Activated CD4-positive, alpha-beta T cell treated with anti-CD3 and anti-CD28 coated beads, Interleukin-2, amount 50 U/mL, for 16 hours (primary cell): ENCODE results near the gene NBPF20.
A peak's percentile ranks its signal among the peaks of the same experiment; 100 is the strongest.
"Not testable (repeated sequence)": the region's sequence is repeated elsewhere in the genome, so short reads cannot be mapped to it uniquely, and the experiment has no call there.

ENCODE experiments used
- DNase-seq: peaks from one replicate; pipeline ENCODE4 v3.0.0-alpha.2; 2020

NBPF20 gene

DNA sequence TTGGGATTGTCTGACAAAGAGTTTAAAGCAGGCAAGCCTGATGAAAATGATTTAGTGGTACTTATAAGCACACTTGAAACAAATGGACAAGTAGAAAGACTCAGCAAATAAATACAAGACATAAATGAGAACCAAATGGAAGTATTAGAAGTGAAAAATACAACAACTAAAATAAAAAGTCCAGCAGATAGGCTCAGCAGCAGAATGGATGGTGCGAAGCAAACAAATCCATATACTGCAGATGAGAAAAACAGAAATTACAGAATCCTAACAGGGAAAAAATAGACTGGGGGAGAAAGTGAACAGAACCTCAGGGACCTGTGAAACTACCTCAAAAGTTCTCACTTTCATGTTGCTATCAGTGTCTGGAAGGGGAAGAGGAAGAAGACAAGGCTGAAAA, 3.9 kb upstream of the NBPF20 start:
- DNase-seq, result not testable (repeated sequence)

DNA sequence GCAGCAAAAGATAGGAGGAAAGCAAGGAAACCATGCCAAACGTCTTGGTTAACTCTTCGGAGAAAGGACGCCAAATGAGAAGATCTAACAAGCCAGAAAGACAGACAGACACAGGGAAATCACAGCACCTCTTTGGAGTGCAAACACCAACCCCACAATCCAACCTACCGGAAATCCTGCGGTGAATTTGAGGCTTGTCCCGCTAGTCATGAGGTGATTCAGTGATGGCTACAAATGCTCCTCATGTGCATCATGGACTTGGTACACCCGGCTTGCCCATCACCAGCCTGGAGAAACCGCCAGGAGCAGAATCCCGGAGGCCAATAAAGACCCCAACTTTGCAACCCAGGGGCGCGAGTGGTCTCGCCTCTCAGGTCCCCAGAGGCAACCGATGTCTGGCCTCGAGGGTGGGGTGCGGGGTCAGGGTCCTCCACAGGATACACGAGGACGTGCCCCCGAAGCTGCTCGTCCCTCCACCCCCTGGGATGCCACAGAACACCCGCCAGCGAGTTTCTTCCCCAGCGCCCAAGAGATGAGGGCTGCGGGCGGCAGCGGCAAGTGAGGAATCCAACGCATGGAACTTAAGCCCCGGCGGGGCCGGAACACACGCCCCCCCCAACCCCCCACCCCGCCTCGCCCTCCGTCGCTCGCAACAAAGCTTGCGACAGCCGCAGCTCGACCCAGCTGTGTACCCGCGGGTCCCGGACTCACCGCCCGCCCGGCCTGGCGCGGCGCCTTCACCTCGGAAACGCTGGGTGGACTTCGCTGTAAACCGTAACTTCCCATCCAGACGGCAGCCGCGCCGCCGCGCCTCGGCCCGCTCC, 579 bp downstream of the NBPF20 start:
- DNase-seq, result peak; percentile 73

DNA sequence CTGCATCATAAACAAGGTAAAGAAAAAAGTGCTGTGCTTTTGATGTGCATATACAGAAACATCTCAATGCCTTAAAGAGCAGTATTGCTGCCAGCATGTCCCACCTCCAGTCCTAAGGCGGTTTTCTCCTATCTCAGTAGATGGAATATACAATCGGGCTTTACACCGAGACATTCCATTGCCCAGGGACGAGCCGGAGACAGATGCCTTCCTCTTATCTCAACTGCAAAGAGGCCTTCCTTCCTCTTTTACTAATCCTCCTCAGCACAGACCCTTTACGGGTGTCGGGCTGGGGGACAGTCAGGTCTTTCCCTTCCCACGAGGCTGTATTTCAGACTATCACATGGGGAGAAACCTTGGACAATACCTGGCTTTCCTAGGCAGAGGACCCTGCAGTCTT, 10.3 kb downstream of the NBPF20 start:
- not testable (repeated sequence) for DNase-seq

DNA sequence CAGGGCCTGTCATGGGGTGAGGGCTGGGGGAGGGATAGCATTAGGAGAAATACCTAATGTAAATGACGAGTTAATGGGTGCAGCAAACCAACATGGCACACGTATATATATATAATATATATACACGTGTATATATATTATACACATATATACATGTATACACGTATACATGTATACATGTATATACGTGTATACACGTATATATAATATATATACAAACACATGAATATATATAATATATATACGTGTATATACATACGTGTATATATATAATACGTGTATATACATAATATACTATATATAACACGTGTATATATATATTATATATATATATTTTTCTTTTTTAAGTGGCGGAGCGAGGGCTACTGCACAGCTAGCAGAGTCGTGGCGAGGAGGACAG, 18.1 kb downstream of the NBPF20 start:
- not testable (repeated sequence) for DNase-seq

DNA sequence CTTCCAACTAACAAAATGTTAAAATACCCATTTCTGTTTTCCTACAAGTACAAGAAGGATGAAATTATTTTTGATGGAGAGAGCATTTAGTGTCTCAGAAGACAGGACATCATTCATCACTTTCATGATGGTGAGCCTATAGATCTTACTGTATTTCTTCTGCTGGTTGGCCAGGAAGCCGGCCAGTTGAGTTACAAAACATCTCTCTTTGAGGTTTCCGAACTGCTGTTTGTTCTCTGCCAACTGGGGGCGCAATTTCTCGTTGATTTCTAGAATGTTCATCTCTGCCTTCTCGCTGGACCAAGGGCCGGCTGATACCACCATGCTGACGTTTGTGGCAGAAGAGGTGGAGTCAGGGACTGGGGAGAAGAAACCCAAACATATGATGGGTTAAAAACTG, 20.5 kb downstream of the NBPF20 start:
- not testable (repeated sequence) for DNase-seq

DNA sequence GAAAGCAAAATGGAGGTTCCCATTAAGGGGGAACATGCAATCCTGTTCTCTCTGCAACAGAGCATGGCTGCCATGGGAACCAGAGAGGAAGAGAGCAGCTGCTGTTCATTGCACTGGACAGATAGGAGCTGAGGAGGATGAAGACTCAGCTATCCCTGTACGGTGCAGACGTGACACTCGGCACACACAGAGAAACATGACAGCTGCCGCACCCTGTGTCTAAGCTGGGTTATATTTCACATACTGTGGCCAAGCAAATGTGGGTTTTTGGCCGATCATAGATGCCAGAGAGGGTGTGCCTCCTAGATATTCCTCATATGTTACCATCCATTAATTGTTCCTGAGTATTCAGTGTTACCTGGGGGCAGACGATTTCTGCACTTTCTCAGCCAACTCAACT, 24.7 kb downstream of the NBPF20 start:
- DNase-seq, result not testable (repeated sequence)
